Measurements from ENCODE around the gene MORC4. TPM values are rescaled to one million over a fixed set of nuclear protein-coding genes. Genes with fewer than 3 reads are reported as not detected.

Gene MORC4
- total RNA-seq, 1 donor from 2014 or later, result 26.0 TPM

GRCh38 chrX:106952538-106952937, 47.5 kb downstream of the MORC4 start:
- no peak overlapping the region for H3K4me3 Mint-ChIP-seq (ENCODE audit: unreplicated experiment)
- H3K9me3 Mint-ChIP-seq (ENCODE audit: unreplicated experiment), result no peaks in the 10 kb centered on the region
- no peak overlapping the region for H3K27ac ChIP-seq (ENCODE audit: low read depth, low read length)
- DNase-seq (ENCODE audit: low read depth) (no peak), FAIRE-seq (no peak)
- no peak overlapping the region for H3K27ac Mint-ChIP-seq (ENCODE audit: unreplicated experiment)
- H3K27me3 Mint-ChIP-seq (ENCODE audit: low read depth, unreplicated experiment), result no peaks in the 10 kb centered on the region
- H4K20me1 ChIP-seq (ENCODE audit: insufficient read depth, low read length), result no peaks in the 10 kb centered on the region
- peaks cover 7% of the 10 kb centered on the region for H3K4me1 ChIP-seq (ENCODE audit: insufficient read depth, low read length)
- no peaks in the 10 kb centered on the region for H3K9me3 ChIP-seq (ENCODE audit: insufficient read depth, low read depth, low read length)
- H2AFZ ChIP-seq (ENCODE audit: low read depth, low read length), result no peak overlapping the region
- H3K36me3 Mint-ChIP-seq (ENCODE audit: low read depth, unreplicated experiment), result peaks cover 2% of the 10 kb centered on the region
- peaks cover 5% of the 10 kb centered on the region for H3K36me3 ChIP-seq (ENCODE audit: insufficient read depth, low read length)
- TF ChIP-seq, protein P1, sequence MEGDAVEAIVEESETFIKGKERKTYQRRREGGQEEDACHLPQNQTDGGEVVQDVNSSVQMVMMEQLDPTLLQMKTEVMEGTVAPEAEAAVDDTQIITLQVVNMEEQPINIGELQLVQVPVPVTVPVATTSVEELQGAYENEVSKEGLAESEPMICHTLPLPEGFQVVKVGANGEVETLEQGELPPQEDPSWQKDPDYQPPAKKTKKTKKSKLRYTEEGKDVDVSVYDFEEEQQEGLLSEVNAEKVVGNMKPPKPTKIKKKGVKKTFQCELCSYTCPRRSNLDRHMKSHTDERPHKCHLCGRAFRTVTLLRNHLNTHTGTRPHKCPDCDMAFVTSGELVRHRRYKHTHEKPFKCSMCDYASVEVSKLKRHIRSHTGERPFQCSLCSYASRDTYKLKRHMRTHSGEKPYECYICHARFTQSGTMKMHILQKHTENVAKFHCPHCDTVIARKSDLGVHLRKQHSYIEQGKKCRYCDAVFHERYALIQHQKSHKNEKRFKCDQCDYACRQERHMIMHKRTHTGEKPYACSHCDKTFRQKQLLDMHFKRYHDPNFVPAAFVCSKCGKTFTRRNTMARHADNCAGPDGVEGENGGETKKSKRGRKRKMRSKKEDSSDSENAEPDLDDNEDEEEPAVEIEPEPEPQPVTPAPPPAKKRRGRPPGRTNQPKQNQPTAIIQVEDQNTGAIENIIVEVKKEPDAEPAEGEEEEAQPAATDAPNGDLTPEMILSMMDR (IDR thresholded peaks at IDR 0.05; ENCODE audit: insufficient read depth, low read depth, low read length), result no peak
- TF ChIP-seq EZH2 (IDR thresholded peaks at IDR 0.05; ENCODE audit: insufficient read depth, low read length), result no peak
- no peak overlapping the region for H3K4me3 ChIP-seq (ENCODE audit: insufficient read depth, low read depth, low read length)
- no peaks in the 10 kb centered on the region for H3K27me3 ChIP-seq (ENCODE audit: insufficient read depth, low read length)
- H3K9ac ChIP-seq (ENCODE audit: low read length), result no peak overlapping the region
- peaks cover 8% of the 10 kb centered on the region for H3K4me1 Mint-ChIP-seq (ENCODE audit: low read depth, unreplicated experiment)
- H3K4me2 ChIP-seq (ENCODE audit: low read length), result no peak overlapping the region
- H3K79me2 ChIP-seq (ENCODE audit: insufficient read depth, low read length), result no peaks in the 10 kb centered on the region

DNA sequence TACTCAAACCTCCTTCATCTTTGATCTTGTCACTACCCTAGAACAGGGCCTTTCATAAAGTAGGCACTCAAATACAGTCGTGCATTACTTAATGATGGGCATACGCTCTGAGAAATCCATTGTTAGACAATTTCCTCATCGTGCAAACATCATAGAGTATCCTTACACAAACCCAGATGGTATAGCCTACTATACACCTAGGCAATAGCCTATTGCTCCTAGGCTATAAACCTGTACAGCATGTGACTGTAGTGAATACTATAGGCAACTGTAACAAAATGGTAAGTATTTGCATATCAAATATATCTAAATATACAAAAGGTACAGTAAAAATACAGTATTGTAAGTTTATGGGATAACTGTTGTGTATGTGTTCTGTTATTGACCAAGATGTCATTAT, 47.9 kb downstream of the MORC4 start:
- peaks cover 2% of the 10 kb centered on the region for H3K36me3 Mint-ChIP-seq (ENCODE audit: low read depth, unreplicated experiment)
- H3K79me2 ChIP-seq (ENCODE audit: insufficient read depth, low read length), result no peaks in the 10 kb centered on the region
- no peaks in the 10 kb centered on the region for H3K9me3 Mint-ChIP-seq (ENCODE audit: unreplicated experiment)
- H3K27ac ChIP-seq (ENCODE audit: low read depth, low read length), result no peak overlapping the region
- no peaks in the 10 kb centered on the region for H3K27me3 Mint-ChIP-seq (ENCODE audit: low read depth, unreplicated experiment)
- no peaks in the 10 kb centered on the region for H4K20me1 ChIP-seq (ENCODE audit: insufficient read depth, low read length)
- H3K9ac ChIP-seq (ENCODE audit: low read length), result no peak overlapping the region
- H3K9me3 ChIP-seq (ENCODE audit: insufficient read depth, low read depth, low read length), result no peaks in the 10 kb centered on the region
- no peak overlapping the region for H3K27ac Mint-ChIP-seq (ENCODE audit: unreplicated experiment)
- H3K4me2 ChIP-seq (ENCODE audit: low read length), result no peak overlapping the region
- TF ChIP-seq EZH2 (IDR thresholded peaks at IDR 0.05; ENCODE audit: insufficient read depth, low read length), result no peak
- TF ChIP-seq, protein P1 (IDR thresholded peaks at IDR 0.05; ENCODE audit: insufficient read depth, low read depth, low read length), result no peak
- H3K4me3 Mint-ChIP-seq (ENCODE audit: unreplicated experiment), result no peak overlapping the region
- no peaks in the 10 kb centered on the region for H3K27me3 ChIP-seq (ENCODE audit: insufficient read depth, low read length)
- H3K4me3 ChIP-seq (ENCODE audit: insufficient read depth, low read depth, low read length), result no peak overlapping the region
- H3K36me3 ChIP-seq (ENCODE audit: insufficient read depth, low read length), result peaks cover 3% of the 10 kb centered on the region
- peaks cover 8% of the 10 kb centered on the region for H3K4me1 Mint-ChIP-seq (ENCODE audit: low read depth, unreplicated experiment)
- H3K4me1 ChIP-seq (ENCODE audit: insufficient read depth, low read length), result peaks cover 7% of the 10 kb centered on the region
- DNase-seq (ENCODE audit: low read depth) (no peak), FAIRE-seq (no peak)
- H2AFZ ChIP-seq (ENCODE audit: low read depth, low read length), result no peak overlapping the region

- Histone ChIP-seq H3K36me3 (ENCODE audit: insufficient read depth, low read length) (peaks cover 3% of the 10 kb centered on the region), H2AFZ (ENCODE audit: low read depth, low read length) (no peak overlapping the region), H3K79me2 (ENCODE audit: insufficient read depth, low read length) (no peaks in the 10 kb centered on the region), H4K20me1 (ENCODE audit: insufficient read depth, low read length) (no peaks in the 10 kb centered on the region), H3K9me3 (ENCODE audit: insufficient read depth, low read depth, low read length) (no peaks in the 10 kb centered on the region), H3K27ac (ENCODE audit: low read depth, low read length) (no peak overlapping the region), H3K4me2 (ENCODE audit: low read length) (no peak overlapping the region), H3K4me1 (ENCODE audit: insufficient read depth, low read length) (peaks cover 7% of the 10 kb centered on the region), H3K9ac (ENCODE audit: low read length) (no peak overlapping the region), H3K4me3 (ENCODE audit: insufficient read depth, low read depth, low read length) (no peak overlapping the region), H3K27me3 (ENCODE audit: insufficient read depth, low read length) (no peaks in the 10 kb centered on the region)
- Mint-ChIP-seq H3K4me1 (ENCODE audit: low read depth, unreplicated experiment) (peaks cover 8% of the 10 kb centered on the region), H3K36me3 (ENCODE audit: low read depth, unreplicated experiment) (no peaks in the 10 kb centered on the region), H3K27me3 (ENCODE audit: low read depth, unreplicated experiment) (no peaks in the 10 kb centered on the region), H3K4me3 (ENCODE audit: unreplicated experiment) (no peak overlapping the region), H3K27ac (ENCODE audit: unreplicated experiment) (no peak overlapping the region), H3K9me3 (ENCODE audit: unreplicated experiment) (no peaks in the 10 kb centered on the region)
- TF ChIP-seq, protein P1 (IDR thresholded peaks at IDR 0.05; ENCODE audit: insufficient read depth, low read depth, low read length), result no peak
- TF ChIP-seq EZH2 (IDR thresholded peaks at IDR 0.05; ENCODE audit: insufficient read depth, low read length), result no peak
- FAIRE-seq, result no peak
- DNase-seq (ENCODE audit: low read depth), result no peak
Measured at GRCh38 chrX:106951230-106951629, 48.8 kb downstream of the MORC4 start.
